Measurements from ENCODE around the gene ADAM19. TPM values are rescaled to one million over a fixed set of nuclear protein-coding genes. Genes with fewer than 3 reads are reported as not detected.

The ADAM19 gene
- total RNA-seq, 4 donors from 2014 or later = 4.0 to 28.1 (median 15.1) TPM

- Histone ChIP-seq H3K27me3 (no peaks in the 10 kb centered on the region), H3K4me1 (peaks cover 55 to 98% (median 57%) of the 10 kb centered on the region in 4 donors), H3K9me3 (no peaks in the 10 kb centered on the region), H3K36me3 (no peaks in the 10 kb centered on the region), H3K4me3 (no peak overlapping the region), H3K27ac (peak overlapping the region; percentile 81 to 84 (median 83))
- intact Hi-C loops (cut with DNase I; ENCODE audit: low total_unique reads) = no loop called here
- in situ Hi-C loops (cut with MboI; ENCODE audit: low pct_ligation_motif_present in 1 of 4, low pct_unique_long_range_greater_than_20kb in 1 of 4, low sequenced_read_pairs in 3 of 4) = no loop called here
- no peak for TF ChIP-seq POLR2A (IDR thresholded peaks at IDR 0.05)
- TF ChIP-seq POLR2AphosphoS5 (IDR thresholded peaks at IDR 0.05) = peak in 1 of 3 donors; percentile 55
- no peak for DNase-seq
- WGBS, 2 donors (ENCODE audit: low coverage in 1 of 2) = 64 to 65% methylated on average over 8 to 10 of the region's 10 CpGs
Measured at GRCh38 chr5:157543825-157544622, 31.6 kb downstream of the ADAM19 start.

GRCh38 chr5:157542282-157543000 is 33.1 kb downstream of the ADAM19 start:
- no peaks in the 10 kb centered on the region for H3K36me3 ChIP-seq
- intact Hi-C loops (cut with DNase I; ENCODE audit: low total_unique reads) (no loop called here), in situ Hi-C loops (cut with MboI; ENCODE audit: low pct_ligation_motif_present in 1 of 4, low pct_unique_long_range_greater_than_20kb in 1 of 4, low sequenced_read_pairs in 3 of 4) (no loop called here)
- H3K27me3 ChIP-seq = no peaks in the 10 kb centered on the region
- H3K27ac ChIP-seq = peak overlapping the region; percentile 81 to 84 (median 83)
- no peak overlapping the region for H3K4me3 ChIP-seq
- H3K9me3 ChIP-seq = no peaks in the 10 kb centered on the region
- 84 to 87% methylated on average over 6 to 14 of the region's 14 CpGs for WGBS, 2 donors (ENCODE audit: low coverage in 1 of 2)
- peaks cover 42 to 83% (median 51%) of the 10 kb centered on the region in 4 donors for H3K4me1 ChIP-seq
- TF ChIP-seq POLR2A (IDR thresholded peaks at IDR 0.05) (no peak), POLR2AphosphoS5 (IDR thresholded peaks at IDR 0.05) (no peak), EP300 (IDR thresholded peaks at IDR 0.05; ENCODE audit: low read depth) (no peak), CTCF (IDR thresholded peaks at IDR 0.05) (no peak)
- DNase-seq = no peak

GRCh38 chr5:157541447-157542118 is 34.0 kb downstream of the ADAM19 start:
- Histone ChIP-seq H3K27me3 (no peaks in the 10 kb centered on the region), H3K27ac (peak overlapping the region; percentile 81 to 84 (median 83)), H3K9me3 (no peaks in the 10 kb centered on the region), H3K4me1 (peaks cover 39 to 74% (median 46%) of the 10 kb centered on the region in 4 donors), H3K36me3 (no peaks in the 10 kb centered on the region), H3K4me3 (no peak overlapping the region)
- in situ Hi-C loops (cut with MboI; ENCODE audit: low pct_ligation_motif_present in 1 of 4, low pct_unique_long_range_greater_than_20kb in 1 of 4, low sequenced_read_pairs in 3 of 4) = no loop called here
- WGBS, 2 donors (ENCODE audit: low coverage in 1 of 2) = 42 to 60% methylated on average over 4 to 6 of the region's 6 CpGs
- TF ChIP-seq POLR2AphosphoS5 (IDR thresholded peaks at IDR 0.05) (no peak), POLR2A (IDR thresholded peaks at IDR 0.05) (no peak), CTCF (IDR thresholded peaks at IDR 0.05) (no peak), EP300 (IDR thresholded peaks at IDR 0.05; ENCODE audit: low read depth) (no peak)
- intact Hi-C loops (cut with DNase I; ENCODE audit: low total_unique reads) = no loop called here
- DNase-seq = no peak

GRCh38 chr5:157540707-157541446 is 34.7 kb downstream of the ADAM19 start:
- TF ChIP-seq POLR2AphosphoS5 (IDR thresholded peaks at IDR 0.05) = peak in 2 of 3 donors; percentile 22 to 45
- no peak for TF ChIP-seq POLR2A (IDR thresholded peaks at IDR 0.05)
- H3K9me3 ChIP-seq = no peaks in the 10 kb centered on the region
- peaks cover 38 to 67% (median 42%) of the 10 kb centered on the region in 4 donors for H3K4me1 ChIP-seq
- intact Hi-C loops (cut with DNase I; ENCODE audit: low total_unique reads) = no loop called here
- WGBS, 2 donors (ENCODE audit: low coverage in 1 of 2) = 32 to 42% methylated on average over 3 to 11 of the region's 11 CpGs
- H3K4me3 ChIP-seq = no peak overlapping the region
- in situ Hi-C loops (cut with MboI; ENCODE audit: low pct_ligation_motif_present in 1 of 4, low pct_unique_long_range_greater_than_20kb in 1 of 4, low sequenced_read_pairs in 3 of 4) = no loop called here
- no peaks in the 10 kb centered on the region for H3K36me3 ChIP-seq
- peak overlapping the region; percentile 81 to 84 (median 83) for H3K27ac ChIP-seq
- DNase-seq = peak; percentile 72
- no peaks in the 10 kb centered on the region for H3K27me3 ChIP-seq
